NT2/D1 (cell line): ENCODE results near the gene MMP2.

Source experiments
- DNase-seq: peaks from one replicate; pipeline ENCODE4 v3.0.0-alpha.2; 2011; ENCODE audit warnings: low read depth, low spot score
- H3K27me3 ChIP-seq: 2 replicates; pipeline ENCODE4 v1.6.0; 2011; ENCODE audit warnings: mild to moderate bottlenecking; ENCODE audit not compliant: insufficient read length, insufficient read depth
- H3K36me3 ChIP-seq: 2 replicates; pipeline ENCODE4 v1.6.1; 2011; ENCODE audit warnings: mild to moderate bottlenecking, low read length, mixed read lengths; ENCODE audit not compliant: insufficient read depth, insufficient read length
- H3K4me1 ChIP-seq: 2 replicates; pipeline ENCODE4 v1.5.1; 2011; ENCODE audit not compliant: insufficient read depth, insufficient read length
- H3K4me3 ChIP-seq: 2 replicates; pipeline ENCODE4 v1.5.1; 2011; ENCODE audit warnings: low read depth; ENCODE audit not compliant: insufficient read length
- H3K9ac ChIP-seq: 2 replicates; pipeline ENCODE4 v1.6.0; 2011; ENCODE audit warnings: low read depth; ENCODE audit not compliant: insufficient read length
- H3K9me3 ChIP-seq: 2 replicates; pipeline ENCODE4 v1.5.1; 2011; ENCODE audit warnings: mild to moderate bottlenecking, low read length; ENCODE audit not compliant: insufficient read depth
- SUZ12 ChIP-seq: IDR thresholded peaks from 2 replicates; pipeline ENCODE4 v1.6.1; 2011; ENCODE audit not compliant: insufficient read length, insufficient read depth; ENCODE audit errors: extremely low read depth
- YY1 ChIP-seq: IDR thresholded peaks from 2 replicates; pipeline ENCODE4 v1.6.1; 2011; ENCODE audit not compliant: insufficient read length, insufficient read depth
- ZNF274 ChIP-seq: IDR thresholded peaks from 2 replicates; pipeline ENCODE4 v1.6.1; 2011; ENCODE audit warnings: mild to moderate bottlenecking, low read depth, low read length

MMP2 gene

DNA sequence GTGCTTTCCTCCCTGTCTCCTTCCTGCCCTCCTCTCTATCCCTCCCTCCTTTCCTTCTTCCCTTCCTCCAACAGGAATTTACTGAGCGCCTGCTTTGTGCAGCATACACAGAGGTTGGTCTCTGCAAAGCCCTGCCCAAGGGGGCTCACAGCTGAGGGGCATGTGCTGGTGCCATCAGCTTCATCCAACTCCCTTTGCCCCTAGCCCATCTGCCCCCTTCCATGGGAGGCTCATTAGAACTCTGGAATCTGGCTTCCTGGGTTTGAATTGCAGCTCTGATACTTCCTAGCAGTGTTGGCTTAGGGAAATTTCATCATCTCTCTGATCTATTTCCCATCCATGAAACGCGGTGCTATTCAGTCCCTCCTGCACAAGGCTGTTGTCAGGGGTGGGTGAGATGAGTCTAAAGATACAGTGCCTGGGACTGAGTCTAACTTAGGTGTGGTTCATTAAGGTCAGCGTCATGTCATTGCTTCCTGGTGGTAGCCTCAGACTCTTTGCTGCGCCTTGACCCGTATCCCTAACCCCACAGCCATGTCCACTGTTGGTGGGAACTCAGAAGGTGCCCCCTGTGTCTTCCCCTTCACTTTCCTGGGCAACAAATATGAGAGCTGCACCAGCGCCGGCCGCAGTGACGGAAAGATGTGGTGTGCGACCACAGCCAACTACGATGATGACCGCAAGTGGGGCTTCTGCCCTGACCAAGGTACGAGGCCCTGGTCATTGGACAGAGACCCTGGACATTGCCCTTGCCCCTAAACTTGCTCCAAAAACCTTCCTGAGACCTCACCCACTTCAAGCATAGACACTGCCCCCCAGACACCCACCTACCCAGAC is 10.3 kb downstream of the MMP2 start:
- no peaks in the 10 kb centered on the region for H3K4me1 ChIP-seq
- TF ChIP-seq YY1 (no peak), SUZ12 (no peak), ZNF274 (no peak)

DNA sequence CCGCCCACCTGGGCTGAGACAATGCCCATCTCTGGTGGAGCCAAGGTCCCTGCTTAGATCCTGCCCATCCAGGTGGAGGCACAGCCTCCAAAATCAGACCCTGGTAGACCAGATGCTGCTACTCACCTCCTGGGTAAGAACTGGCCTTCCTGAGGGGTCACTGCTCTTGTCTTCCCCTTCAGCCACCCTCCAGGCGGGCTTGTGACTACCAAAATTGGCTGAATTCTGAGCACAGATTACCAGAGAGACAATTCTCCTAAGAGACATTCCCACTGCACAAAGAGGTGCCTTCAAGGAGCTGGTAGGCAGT is 10.9 kb downstream of the MMP2 start:
- no peak for DNase-seq
- no peaks in the 10 kb centered on the region for H3K4me1 ChIP-seq
- H3K27me3 ChIP-seq: no peaks in the 10 kb centered on the region
- TF ChIP-seq ZNF274: no peak
- TF ChIP-seq YY1: no peak
- no peak for TF ChIP-seq SUZ12
- H3K4me3 ChIP-seq: no peak overlapping the region
- no peak overlapping the region for H3K9ac ChIP-seq
- no peaks in the 10 kb centered on the region for H3K9me3 ChIP-seq
- H3K36me3 ChIP-seq: peaks cover 97% of the 10 kb centered on the region

More for the DNA sequence above, 10.3 kb downstream of the MMP2 start:
- DNase-seq: no peak
- Histone ChIP-seq H3K36me3 (peaks cover 97% of the 10 kb centered on the region), H3K9me3 (no peaks in the 10 kb centered on the region), H3K27me3 (no peaks in the 10 kb centered on the region), H3K9ac (no peak overlapping the region), H3K4me3 (no peak overlapping the region)

DNA sequence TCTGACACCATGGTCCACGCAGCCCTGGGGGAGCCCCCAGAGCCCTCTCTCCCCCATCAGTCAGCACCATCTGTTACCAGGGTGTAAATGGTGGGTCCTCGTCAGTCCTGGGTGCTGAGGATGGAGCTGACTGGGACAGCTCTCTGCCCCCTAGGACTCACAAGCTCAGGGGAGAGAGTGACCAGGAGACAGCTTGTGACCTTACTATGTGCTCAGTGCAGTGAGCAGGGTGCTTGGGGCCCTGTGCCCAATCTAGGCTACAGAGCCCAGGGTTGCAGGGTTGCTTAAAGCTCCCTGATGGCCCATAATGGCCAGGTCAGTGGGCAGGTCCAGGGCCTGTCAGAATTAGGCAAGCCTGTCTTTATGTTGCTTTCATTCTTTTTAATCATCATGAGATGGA is 11.3 kb downstream of the MMP2 start:
- Histone ChIP-seq H3K27me3 (no peaks in the 10 kb centered on the region), H3K9me3 (no peaks in the 10 kb centered on the region), H3K36me3 (peaks cover 97% of the 10 kb centered on the region), H3K4me3 (no peak overlapping the region), H3K4me1 (no peaks in the 10 kb centered on the region), H3K9ac (no peak overlapping the region)
- no peak for DNase-seq
- TF ChIP-seq ZNF274 (no peak), SUZ12 (no peak), YY1 (no peak)

GRCh38 chr16:55491691-55492090 is 12.7 kb downstream of the MMP2 start:
- DNase-seq: no peak
- TF ChIP-seq SUZ12: no peak
- no peak for TF ChIP-seq YY1
- TF ChIP-seq ZNF274: no peak
- Histone ChIP-seq H3K9me3 (no peaks in the 10 kb centered on the region), H3K4me3 (no peak overlapping the region), H3K4me1 (peaks cover 4% of the 10 kb centered on the region), H3K9ac (no peak overlapping the region), H3K36me3 (peaks cover 98% of the 10 kb centered on the region), H3K27me3 (no peaks in the 10 kb centered on the region)

DNA sequence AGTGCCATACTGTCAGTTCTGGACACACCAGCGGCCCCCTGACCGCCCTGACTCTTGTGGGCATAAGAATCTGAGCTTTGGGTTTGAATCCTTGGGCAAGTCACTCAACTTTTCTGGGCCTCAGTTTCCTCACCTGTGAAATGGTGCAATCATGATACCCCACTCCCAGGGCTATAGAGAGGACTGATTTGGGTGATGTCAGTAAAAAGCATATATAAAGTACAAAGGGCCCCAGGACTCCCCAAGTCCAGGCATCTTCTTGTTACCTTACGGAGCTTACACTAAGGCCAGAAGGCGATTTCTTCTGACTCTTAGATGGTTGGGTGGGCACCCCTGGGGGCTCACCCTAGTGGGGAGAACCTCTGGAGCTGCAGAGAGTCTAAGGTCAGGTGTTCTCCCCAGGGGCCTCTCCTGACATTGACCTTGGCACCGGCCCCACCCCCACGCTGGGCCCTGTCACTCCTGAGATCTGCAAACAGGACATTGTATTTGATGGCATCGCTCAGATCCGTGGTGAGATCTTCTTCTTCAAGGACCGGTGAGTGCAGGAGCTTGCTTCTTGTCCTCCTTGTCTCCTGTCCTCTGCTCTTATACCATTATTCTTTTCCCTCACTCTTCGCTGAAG is 13.9 kb downstream of the MMP2 start:
- Histone ChIP-seq H3K9me3 (no peaks in the 10 kb centered on the region), H3K27me3 (no peaks in the 10 kb centered on the region), H3K4me3 (no peak overlapping the region), H3K36me3 (peaks cover 96% of the 10 kb centered on the region), H3K4me1 (peaks cover 4% of the 10 kb centered on the region), H3K9ac (no peak overlapping the region)
- DNase-seq: no peak
- TF ChIP-seq YY1 (no peak), ZNF274 (no peak), SUZ12 (no peak)

- H3K4me1 ChIP-seq: peaks cover 5% of the 10 kb centered on the region
- DNase-seq: no peak
- H3K4me3 ChIP-seq: no peak overlapping the region
- H3K27me3 ChIP-seq: no peaks in the 10 kb centered on the region
- H3K9ac ChIP-seq: no peak overlapping the region
- no peaks in the 10 kb centered on the region for H3K9me3 ChIP-seq
- H3K36me3 ChIP-seq: peaks cover 89% of the 10 kb centered on the region
- TF ChIP-seq YY1 (no peak), ZNF274 (no peak), SUZ12 (no peak)
These were observed 16.0 kb downstream of the MMP2 start for GRCh38 chr16:55494994-55495421.

DNA sequence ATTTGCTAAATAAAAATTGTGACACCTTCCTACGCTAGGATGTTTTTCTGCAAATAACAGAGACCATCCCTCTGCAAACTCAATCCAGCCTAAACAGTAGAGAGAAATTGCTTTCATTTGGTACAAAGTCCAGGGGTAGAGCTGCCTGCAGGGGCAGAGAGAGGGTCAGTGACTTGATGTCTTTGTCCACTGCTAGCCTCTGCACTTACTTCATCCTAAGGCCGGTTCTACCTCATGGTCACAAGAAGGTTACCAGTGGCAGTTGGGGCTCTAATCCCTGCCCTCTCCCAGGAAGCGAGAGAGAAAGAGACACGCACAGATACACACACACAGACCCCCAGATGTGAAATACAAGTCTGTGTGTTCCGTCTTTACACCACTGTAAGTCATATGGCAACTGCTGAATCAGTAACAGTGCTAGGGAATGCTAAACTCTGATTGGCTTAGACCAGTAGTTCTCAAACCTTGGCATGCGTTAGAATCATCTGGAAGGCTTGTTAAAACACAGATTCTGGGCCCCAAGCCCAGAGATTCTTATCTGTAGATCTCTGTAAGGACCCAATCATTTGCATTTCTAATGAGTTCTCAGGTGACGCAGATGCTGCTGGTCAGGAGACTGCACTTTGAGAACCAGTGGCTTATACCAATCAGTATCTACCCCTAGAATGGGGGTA is 16.8 kb downstream of the MMP2 start:
- no peak for DNase-seq
- H3K9ac ChIP-seq: no peak overlapping the region
- H3K4me3 ChIP-seq: no peak overlapping the region
- H3K4me1 ChIP-seq: peaks cover 11% of the 10 kb centered on the region
- H3K36me3 ChIP-seq: peaks cover 87% of the 10 kb centered on the region
- H3K27me3 ChIP-seq: no peaks in the 10 kb centered on the region
- TF ChIP-seq YY1: no peak
- no peak for TF ChIP-seq SUZ12
- no peak for TF ChIP-seq ZNF274
- H3K9me3 ChIP-seq: no peaks in the 10 kb centered on the region
